Measurements from ENCODE around the gene PARK7.

Gene PARK7

GRCh38 chr1:8028571-8028910 is 67.0 kb downstream of the PARK7 start:
- H3K36me3 Mint-ChIP-seq: no peaks in the 10 kb centered on the region
- H3K27ac Mint-ChIP-seq: no peak overlapping the region
- H3K4me1 Mint-ChIP-seq: peaks cover 11% of the 10 kb centered on the region
- H3K27me3 Mint-ChIP-seq: peaks cover 8% of the 10 kb centered on the region
- no peaks in the 10 kb centered on the region for H3K9me3 Mint-ChIP-seq
- H3K4me3 Mint-ChIP-seq: no peak overlapping the region

GRCh38 chr1:8031176-8031785 is 69.8 kb downstream of the PARK7 start:
- H3K4me3 Mint-ChIP-seq: no peak overlapping the region
- no peak overlapping the region for H3K27ac Mint-ChIP-seq
- no peaks in the 10 kb centered on the region for H3K27me3 Mint-ChIP-seq
- H3K4me1 Mint-ChIP-seq: peaks cover 5% of the 10 kb centered on the region
- H3K36me3 Mint-ChIP-seq: no peaks in the 10 kb centered on the region
- H3K9me3 Mint-ChIP-seq: no peaks in the 10 kb centered on the region

- H3K4me3 Mint-ChIP-seq: no peak overlapping the region
- no peaks in the 10 kb centered on the region for H3K4me1 Mint-ChIP-seq
- no peaks in the 10 kb centered on the region for H3K27me3 Mint-ChIP-seq
- H3K27ac Mint-ChIP-seq: no peak overlapping the region
- H3K9me3 Mint-ChIP-seq: no peaks in the 10 kb centered on the region
- H3K36me3 Mint-ChIP-seq: no peaks in the 10 kb centered on the region
Observed at GRCh38 chr1:8032366-8032910, 70.9 kb downstream of the PARK7 start.

GRCh38 chr1:8033322-8033721 is 71.8 kb downstream of the PARK7 start:
- no peak overlapping the region for H3K4me3 Mint-ChIP-seq
- no peaks in the 10 kb centered on the region for H3K27me3 Mint-ChIP-seq
- no peaks in the 10 kb centered on the region for H3K36me3 Mint-ChIP-seq
- no peaks in the 10 kb centered on the region for H3K9me3 Mint-ChIP-seq
- no peaks in the 10 kb centered on the region for H3K4me1 Mint-ChIP-seq
- H3K27ac Mint-ChIP-seq: no peak overlapping the region
